ENCODE measurements around the gene TEX53.

Gene TEX53

GRCh38 chr9:114614373-114614772, 43.2 kb downstream of the TEX53 start:
- Histone ChIP-seq H3K9ac (ENCODE audit: low read length) (no peak overlapping the region), H3F3A (ENCODE audit: insufficient read depth) (peaks cover 35% of the 10 kb centered on the region), H3K4me2 (ENCODE audit: low read depth, low read length, poor library complexity, severe bottlenecking) (peak overlapping the region; percentile 92), H3K4me3 (ENCODE audit: insufficient read depth, low read length, poor library complexity, severe bottlenecking) (no peak overlapping the region), H3K36me3 (ENCODE audit: low read length) (0 out of 2 replicates have a peak, but pooled peaks cover 4% of the 10 kb centered on the region), H3K9me3 (ENCODE audit: insufficient read depth, low read length) (no peaks in the 10 kb centered on the region), H4K20me1 (ENCODE audit: low read depth, low read length) (no peaks in the 10 kb centered on the region), H3K79me2 (ENCODE audit: insufficient read depth, low read length) (peaks cover 71% of the 10 kb centered on the region), H3K27ac (ENCODE audit: low read depth, low read length) (peak overlapping the region; percentile 75), H3K27me3 (ENCODE audit: low read length) (no peaks in the 10 kb centered on the region), H3K9me2 (replicated peaks; ENCODE audit: insufficient read depth, low read length) (no peaks in the 10 kb centered on the region), H2AFZ (ENCODE audit: low read depth, low read length, severe bottlenecking) (no peak overlapping the region)
- no peak for TF ChIP-seq CTCF (IDR thresholded peaks at IDR 0.05; ENCODE audit: insufficient read depth, low read length, poor library complexity, severe bottlenecking)
- no peak for TF ChIP-seq EZH2phosphoT487 (conservative IDR thresholded peaks at IDR 0.05; ENCODE audit: low read length)

- Histone ChIP-seq H3K27ac (ENCODE audit: low read depth, low read length) (peak overlapping the region; percentile 75), H3K4me3 (ENCODE audit: insufficient read depth, low read length, poor library complexity, severe bottlenecking) (no peak overlapping the region), H3F3A (ENCODE audit: insufficient read depth) (peaks cover 35% of the 10 kb centered on the region), H3K4me2 (ENCODE audit: low read depth, low read length, poor library complexity, severe bottlenecking) (peak overlapping the region; percentile 92), H4K20me1 (ENCODE audit: low read depth, low read length) (no peaks in the 10 kb centered on the region), H3K36me3 (ENCODE audit: low read length) (0 out of 2 replicates have a peak, but pooled peaks cover 4% of the 10 kb centered on the region), H2AFZ (ENCODE audit: low read depth, low read length, severe bottlenecking) (no peak overlapping the region), H3K79me2 (ENCODE audit: insufficient read depth, low read length) (peaks cover 67% of the 10 kb centered on the region), H3K9ac (ENCODE audit: low read length) (peak overlapping the region; percentile 94), H3K27me3 (ENCODE audit: low read length) (no peaks in the 10 kb centered on the region), H3K9me3 (ENCODE audit: insufficient read depth, low read length) (no peaks in the 10 kb centered on the region), H3K9me2 (replicated peaks; ENCODE audit: insufficient read depth, low read length) (no peaks in the 10 kb centered on the region)
- TF ChIP-seq CTCF (IDR thresholded peaks at IDR 0.05; ENCODE audit: insufficient read depth, low read length, poor library complexity, severe bottlenecking) (no peak), EZH2phosphoT487 (conservative IDR thresholded peaks at IDR 0.05; ENCODE audit: low read length) (no peak)
Observed at GRCh38 chr9:114613919-114614318, 43.7 kb downstream of the TEX53 start.

GRCh38 chr9:114613087-114613486, 44.5 kb downstream of the TEX53 start:
- no peaks in the 10 kb centered on the region for H3K9me2 ChIP-seq (replicated peaks; ENCODE audit: insufficient read depth, low read length)
- peak overlapping the region; percentile 94 for H3K9ac ChIP-seq (ENCODE audit: low read length)
- no peak for TF ChIP-seq EZH2phosphoT487 (conservative IDR thresholded peaks at IDR 0.05; ENCODE audit: low read length)
- TF ChIP-seq CTCF (IDR thresholded peaks at IDR 0.05; ENCODE audit: insufficient read depth, low read length, poor library complexity, severe bottlenecking) = no peak
- H3K27me3 ChIP-seq (ENCODE audit: low read length) = no peaks in the 10 kb centered on the region
- peak overlapping the region; percentile 92 for H3K4me2 ChIP-seq (ENCODE audit: low read depth, low read length, poor library complexity, severe bottlenecking)
- no peak overlapping the region for H2AFZ ChIP-seq (ENCODE audit: low read depth, low read length, severe bottlenecking)
- peaks cover 35% of the 10 kb centered on the region for H3F3A ChIP-seq (ENCODE audit: insufficient read depth)
- peaks cover 58% of the 10 kb centered on the region for H3K79me2 ChIP-seq (ENCODE audit: insufficient read depth, low read length)
- no peaks in the 10 kb centered on the region for H4K20me1 ChIP-seq (ENCODE audit: low read depth, low read length)
- no peaks in the 10 kb centered on the region for H3K9me3 ChIP-seq (ENCODE audit: insufficient read depth, low read length)
- H3K4me3 ChIP-seq (ENCODE audit: insufficient read depth, low read length, poor library complexity, severe bottlenecking) = peak overlapping the region; percentile 74
- H3K27ac ChIP-seq (ENCODE audit: low read depth, low read length) = peak overlapping the region; percentile 75
- H3K36me3 ChIP-seq (ENCODE audit: low read length) = no peaks in the 10 kb centered on the region

Data from SU-DHL-6 (cell line).